ENCODE data around the gene LPCAT1.

GRCh38 chr5:1481959-1482331 is 41.8 kb downstream of the LPCAT1 start:
- TF ChIP-seq ZNF274 (IDR thresholded peaks at IDR 0.05; ENCODE audit: low read depth, low read length) (no peak), YY1 (IDR thresholded peaks at IDR 0.05; ENCODE audit: insufficient read depth, insufficient read length) (no peak), SUZ12 (IDR thresholded peaks at IDR 0.05; ENCODE audit: extremely low read depth, insufficient read depth, insufficient read length) (no peak)
